NCI-H128 (cell line): ENCODE data around the gene ELP5.

ENCODE experiments used
- DNase-seq: peaks from one replicate; lab custom pipeline; 2025; ENCODE audit not compliant: unreplicated experiment; lab: John Stamatoyannopoulos, UW

The ELP5 gene, protein sequence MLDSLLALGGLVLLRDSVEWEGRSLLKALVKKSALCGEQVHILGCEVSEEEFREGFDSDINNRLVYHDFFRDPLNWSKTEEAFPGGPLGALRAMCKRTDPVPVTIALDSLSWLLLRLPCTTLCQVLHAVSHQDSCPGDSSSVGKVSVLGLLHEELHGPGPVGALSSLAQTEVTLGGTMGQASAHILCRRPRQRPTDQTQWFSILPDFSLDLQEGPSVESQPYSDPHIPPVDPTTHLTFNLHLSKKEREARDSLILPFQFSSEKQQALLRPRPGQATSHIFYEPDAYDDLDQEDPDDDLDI

DNA sequence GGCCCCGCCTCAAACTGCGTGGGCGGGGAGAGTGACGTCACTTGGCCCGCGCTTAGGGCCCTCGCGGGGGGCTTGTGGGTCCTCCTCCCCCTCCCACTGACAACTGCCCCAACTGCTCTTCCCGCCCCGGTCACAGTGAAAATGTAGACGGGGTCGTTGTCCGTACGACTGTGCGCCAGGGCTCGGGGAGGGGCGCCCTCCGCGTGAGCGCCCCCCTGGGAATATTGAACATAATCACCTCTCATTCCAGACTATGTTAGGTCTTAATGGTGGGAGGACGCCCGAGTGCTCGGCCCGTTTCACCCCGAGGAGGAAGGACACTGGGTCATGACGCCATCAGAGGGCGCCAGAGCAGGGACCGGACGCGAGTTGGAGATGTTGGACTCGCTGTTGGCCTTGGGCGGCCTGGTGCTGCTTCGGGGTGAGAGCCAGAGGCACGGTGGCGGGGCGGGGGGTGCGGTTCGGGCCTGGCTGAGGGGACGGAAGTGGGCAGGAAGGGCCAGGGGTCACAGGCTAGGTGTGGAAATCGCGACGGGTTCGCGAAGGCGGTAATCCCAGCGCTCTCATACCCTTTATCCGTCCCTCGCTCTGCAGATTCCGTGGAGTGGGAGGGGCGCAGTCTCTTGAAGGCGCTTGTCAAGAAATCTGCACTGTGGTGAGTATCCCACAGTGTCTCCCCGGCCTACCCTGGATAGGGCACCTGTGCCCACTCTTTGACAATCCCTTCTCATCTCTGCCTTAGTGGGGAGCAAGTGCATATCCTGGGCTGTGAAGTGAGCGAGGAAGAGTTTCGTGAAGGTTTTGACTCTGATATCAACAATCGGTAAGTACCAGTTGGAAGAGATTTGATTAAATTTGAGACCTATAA, at the start of gene ELP5:
Gene ELP5, plus strand, starts transcription at position 40 of the 868 bp plus-strand sequence. Its CDS starts 336 bp downstream, at position 376.
- DNase-seq: peak; percentile 87

DNA sequence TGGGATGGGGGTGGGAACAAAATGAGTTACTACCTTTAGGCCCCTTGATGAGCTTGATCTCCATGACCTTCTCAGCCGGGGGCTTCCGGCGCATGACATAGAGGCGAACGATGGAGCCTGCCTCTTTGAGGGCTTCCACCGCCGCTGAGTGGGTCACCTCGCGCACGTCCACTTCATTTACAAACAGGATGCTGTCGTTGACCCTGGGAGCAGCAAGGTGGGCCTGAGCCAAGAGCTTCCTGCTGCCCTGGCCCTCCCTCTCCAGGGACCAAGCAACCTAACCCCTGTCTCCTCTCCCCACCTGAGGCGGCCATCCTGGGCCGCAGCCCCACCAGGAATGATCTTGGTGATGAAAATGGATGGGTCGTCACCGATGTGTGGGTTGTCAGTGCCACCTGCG, 48.6 kb upstream of the ELP5 start:
- no peak for DNase-seq

DNA sequence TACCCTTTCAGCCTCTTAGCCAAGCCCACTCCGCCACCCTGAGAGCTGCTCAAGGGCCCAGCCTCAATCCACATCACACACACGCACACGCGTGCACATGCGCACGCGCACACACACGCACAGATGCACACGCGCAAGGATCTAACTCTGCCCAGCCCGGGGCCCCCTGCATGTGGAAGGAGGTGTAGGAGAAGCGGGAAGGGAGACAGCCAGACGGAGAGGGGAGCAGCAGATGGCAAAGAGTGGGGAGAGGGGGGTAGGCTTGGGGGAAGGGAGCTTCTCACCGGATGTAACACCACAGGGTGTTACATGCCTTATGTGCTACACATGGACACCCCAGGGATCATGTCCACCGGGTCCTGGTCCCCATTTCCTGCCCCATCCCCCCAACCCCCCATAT, 47.7 kb upstream of the ELP5 start:
- DNase-seq: peak; percentile 38

DNA sequence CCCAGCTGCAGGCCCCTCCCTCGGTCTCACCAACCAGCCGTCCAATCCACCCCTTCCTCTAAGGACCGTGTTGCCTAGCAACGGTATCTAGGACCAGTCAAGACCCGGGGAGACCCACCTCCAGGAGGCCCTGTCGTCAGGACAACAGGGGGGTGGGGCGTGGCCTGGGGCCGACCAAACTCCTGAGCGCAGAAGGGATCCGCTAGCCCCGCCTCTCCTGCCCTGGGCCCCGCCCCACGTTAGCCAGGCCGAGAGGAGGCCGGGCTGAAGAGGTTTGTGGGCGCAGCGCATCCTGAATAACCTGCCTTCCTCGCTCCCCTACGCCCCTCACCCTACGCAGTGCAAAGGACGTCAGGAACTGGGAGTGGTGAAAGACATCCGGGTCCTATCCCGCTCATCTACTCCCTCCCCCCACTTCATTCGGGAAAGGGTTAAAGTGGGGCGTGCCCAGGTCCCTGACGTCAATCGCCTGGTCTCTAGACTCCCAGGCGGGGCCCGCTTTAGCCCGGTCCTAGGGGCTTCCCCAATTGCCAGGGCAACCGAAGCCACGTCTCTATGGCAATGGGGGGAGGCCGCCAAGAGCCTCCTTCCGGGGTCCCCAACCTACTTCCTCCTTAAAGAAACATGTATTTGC, 47.1 kb upstream of the ELP5 start:
- peak; percentile 92 for DNase-seq

DNA sequence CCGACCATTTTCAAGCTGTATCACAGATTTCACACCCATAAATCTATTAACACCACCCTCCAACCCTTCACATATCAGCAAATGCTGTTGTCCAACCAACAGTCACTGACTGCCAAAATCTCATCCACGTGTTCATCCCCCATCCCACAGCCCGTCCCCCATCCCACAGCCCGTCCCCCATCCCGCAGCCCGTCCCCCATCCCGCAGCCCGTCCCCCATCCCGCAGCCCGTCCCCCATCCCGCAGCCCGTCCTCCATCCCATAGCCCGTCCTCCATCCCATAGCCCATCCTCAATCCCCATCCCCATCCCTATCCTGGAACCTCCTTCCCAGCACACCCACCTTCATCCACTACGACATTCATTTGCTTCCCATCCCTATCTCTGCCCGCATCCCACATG, 46.5 kb upstream of the ELP5 start:
- DNase-seq: no peak

DNA sequence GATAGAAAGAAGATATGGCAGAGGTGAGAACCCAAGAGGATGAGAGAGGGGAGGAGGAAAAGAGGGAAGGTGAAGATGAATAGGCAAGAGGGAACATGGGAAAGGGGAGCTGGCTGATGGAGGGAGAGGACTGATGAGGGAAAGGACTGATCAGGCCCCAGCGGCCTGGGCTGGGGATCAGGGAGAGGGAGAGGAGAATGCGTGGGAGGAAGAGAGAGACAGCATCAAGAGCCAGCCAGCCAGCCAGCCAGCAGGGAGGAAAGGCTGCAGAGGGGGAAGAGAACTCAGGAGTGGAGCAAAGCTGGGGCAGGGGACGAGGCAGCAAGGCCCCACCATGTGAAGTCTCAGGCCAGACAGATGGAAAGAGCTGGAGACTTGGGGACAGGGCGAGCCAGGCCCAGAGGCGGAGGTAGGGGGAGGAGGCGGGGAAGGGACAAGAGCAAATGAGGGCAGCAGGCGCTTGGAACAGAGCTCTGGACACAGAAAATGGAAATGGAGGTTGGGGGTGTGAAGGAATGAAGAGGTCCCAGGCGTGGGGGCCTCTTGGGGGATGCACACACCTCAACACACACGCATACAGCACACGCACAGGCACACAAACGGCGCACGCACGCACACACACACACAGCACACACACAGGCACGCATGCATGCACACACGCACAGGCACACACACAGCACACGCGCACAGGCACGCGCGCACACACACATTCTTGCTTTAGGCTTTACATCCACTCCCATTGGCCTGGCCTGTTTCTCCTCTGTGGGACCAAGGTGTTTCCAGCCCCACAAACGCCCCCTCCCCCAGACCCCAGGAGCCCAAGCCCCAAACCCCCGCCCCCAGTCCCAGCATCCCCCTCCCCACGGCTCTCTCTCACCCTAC, 44.7 kb upstream of the ELP5 start:
- no peak for DNase-seq

DNA sequence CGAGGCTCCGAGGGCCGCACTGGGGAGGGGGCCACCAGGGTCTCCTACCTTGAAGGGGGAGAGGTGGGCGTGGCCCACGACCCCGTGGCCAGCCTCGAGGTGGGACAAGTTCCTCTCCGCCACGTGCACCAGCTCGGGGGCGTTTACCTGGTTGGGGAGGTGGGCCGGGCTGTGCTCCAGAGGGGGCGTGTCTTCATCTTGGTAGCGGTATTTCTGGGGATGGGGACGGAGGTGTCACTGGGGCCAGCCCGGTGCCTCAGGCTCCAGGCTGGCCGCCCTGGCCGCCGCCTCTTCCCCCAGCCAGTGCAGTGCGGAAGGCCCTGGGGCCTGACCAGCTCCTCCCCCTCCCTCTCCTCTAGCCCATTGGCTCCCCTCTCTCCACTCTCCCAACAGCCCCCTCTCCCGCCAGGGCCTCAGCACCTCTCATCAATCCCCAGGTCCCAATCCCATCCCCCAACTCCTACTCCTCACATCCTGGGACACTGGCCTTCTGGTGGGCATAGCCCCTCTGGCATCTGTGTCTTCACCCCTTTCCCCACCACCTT, 43.9 kb upstream of the ELP5 start:
- no peak for DNase-seq

DNA sequence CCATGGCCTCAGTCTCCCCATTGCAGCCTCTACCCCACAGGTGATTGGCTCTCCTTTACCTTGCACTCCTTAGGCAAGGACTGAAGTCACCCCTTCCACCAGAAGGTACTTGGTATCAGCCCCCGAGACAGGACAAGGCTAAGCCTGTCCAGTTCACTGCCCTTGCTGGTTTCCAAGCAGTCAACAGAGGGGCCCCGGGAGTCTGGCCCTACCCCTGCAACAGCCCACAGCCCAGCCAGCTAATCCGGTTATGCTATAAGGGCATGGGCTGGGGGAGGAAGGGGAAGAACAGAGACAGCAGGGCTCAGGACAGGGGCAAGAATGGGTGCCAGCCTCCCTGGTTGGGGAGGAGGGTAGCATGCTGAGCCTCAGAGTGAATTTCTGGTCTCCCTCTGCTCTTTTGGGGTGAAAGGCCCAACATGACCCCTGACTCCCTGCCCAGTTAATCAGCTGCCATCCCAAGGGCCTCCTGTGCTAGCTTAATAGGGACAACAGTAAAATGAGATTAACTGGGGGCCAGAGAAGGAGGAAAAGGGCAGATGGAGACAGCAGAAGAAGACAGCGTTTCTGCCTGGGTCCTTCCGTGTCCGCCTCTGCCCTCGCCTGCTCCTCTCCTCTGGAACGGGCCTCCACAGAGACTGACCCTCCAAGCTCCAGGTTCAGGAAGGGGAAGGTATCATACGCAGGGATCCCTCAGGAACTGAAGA, 43.1 kb upstream of the ELP5 start:
- no peak for DNase-seq

DNA sequence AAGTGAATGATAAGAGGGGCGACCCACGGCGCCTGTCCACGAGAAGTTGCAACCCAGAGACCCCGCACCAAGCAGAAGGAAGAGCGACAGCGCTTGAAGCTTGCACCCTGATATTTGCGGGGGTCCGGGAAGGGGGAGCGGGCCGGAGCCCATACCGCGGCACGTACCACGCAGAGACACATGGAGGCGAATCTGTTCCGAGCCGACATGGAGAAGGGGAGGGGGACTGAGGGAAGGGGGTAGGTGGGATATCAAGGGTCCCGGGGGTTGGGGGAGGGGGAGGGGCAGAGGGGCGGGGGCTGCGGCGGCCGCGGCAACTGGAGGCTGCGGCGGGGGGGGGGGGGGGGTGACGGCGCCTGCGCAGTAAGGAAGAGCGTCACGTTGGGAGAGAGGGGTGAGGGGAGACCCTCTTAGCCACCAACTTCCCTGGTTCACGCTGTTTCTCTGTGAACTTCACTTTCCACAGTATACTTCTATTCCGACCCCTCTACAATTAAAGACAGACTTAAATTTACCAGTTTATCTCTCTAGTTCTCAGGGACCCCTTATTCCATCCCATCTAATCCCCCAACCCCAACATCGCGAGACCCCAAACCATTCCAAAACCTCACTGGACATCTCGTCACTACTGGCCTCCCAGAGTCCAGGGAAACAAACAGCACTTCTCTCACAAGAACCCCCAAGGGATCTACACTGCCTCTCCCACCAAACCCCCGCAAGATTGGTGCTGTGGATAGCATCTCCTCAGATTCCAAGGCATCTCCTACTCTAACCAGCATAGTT, 40.3 kb upstream of the ELP5 start:
- no peak for DNase-seq

DNA sequence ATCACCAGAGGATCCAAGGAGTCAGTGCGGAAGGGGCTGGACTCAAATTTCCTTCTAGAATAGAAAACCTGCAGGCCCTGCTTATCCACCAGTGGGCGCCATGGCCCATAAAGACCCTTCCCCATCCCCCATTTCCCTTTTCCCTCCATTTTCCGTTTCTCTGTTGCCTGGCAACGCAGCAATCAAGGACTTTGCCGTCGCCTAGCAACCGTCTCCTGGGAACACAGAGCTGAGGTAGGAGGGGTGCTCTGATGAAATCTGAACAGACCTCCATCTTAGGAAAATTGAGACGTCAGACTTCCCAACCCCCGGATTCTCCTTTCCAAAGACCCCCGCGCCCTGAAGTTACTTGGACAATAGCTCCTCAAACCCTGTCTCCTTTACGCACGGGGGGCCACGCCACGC, 38.1 kb upstream of the ELP5 start:
- DNase-seq: peak; percentile 91

DNA sequence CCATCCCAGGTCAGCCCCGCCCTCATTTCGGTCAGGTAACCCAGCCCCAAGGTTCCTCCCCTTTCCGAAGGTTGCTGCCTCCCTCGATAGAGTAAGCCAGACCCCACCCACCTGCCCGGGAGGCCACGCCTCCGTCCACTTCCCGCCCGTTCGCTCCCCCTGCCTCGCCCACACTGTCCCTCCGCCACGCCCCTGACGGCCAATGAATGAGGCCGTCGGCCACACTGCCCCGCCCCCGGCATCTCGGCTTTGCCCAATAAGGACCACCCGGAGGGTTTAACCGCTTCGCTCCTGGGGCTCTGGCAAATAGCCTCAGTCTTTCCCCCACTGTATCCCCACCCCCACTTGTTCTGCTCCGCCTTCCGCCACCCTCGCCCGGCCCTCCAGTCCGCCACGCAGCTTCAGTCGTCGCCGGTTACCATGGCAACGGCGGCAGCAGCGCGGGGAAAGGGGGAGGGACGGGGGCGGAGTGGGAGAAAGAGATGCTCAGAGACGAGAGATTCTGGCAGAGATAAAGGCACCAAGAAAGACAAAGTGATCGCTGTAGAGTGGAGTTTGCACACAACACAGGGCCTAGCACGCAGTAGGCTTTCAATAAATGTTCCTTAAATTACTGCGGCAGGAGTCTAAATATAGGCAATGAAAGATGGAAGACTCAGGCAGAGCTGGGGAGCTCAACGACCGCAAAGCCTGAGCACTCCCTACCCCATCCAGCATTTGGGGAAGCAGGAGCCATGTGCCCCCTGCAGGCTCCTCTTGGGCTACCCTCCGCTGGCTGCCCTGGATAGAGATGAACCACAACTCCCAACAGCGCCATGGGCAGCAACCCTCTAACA, 37.5 kb upstream of the ELP5 start:
- DNase-seq: peak; percentile 93

DNA sequence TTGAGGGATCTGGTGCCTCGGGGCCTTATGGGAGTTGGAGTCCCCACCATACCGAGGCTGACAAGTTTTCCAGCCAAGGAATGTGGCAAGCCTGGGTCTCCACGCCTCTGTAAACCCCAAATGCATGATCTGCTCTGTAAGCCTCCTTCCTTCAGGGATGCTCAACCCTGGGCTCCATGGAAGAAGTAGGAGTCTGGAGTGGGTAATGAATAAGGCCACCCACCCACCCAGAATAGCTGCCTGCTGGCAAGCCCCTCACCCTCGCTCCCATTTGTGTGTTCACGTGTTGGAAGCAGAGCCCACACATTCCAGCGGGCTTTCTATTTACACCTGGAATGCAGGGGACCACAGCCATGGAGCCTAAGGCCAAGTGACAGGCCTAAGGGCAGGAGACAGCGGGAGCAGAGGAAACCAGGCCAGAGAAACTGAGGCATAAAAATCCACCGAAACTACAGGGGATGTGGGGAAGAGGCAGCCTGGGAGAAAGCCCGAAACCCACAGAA, 36.8 kb upstream of the ELP5 start:
- peak; percentile 55 for DNase-seq

DNA sequence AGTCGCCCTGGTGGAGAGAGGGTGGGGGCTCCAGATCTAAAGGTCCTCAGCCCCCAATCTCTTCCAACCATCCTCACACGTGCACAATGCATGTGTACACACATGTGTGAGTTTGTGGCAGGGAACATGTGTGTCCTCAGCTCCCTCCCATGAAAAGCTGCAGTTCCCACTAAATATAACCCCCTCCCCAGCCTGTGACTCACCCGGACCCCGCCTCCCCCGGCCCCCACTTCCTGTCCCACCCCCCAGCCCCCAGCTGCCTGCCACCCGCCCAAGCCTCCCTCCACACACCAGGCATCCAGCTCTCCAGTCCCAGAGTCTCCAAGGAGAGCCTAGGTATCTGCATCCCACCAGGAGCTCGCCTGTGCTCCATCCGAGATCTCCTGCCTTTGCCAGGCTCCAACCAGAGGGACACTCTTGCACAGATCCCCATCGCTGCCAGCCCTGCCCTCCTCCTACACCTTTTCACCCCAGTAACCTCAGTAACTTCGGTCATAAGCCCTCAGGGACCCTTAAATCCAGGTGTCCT, 36.3 kb upstream of the ELP5 start:
- no peak for DNase-seq

DNA sequence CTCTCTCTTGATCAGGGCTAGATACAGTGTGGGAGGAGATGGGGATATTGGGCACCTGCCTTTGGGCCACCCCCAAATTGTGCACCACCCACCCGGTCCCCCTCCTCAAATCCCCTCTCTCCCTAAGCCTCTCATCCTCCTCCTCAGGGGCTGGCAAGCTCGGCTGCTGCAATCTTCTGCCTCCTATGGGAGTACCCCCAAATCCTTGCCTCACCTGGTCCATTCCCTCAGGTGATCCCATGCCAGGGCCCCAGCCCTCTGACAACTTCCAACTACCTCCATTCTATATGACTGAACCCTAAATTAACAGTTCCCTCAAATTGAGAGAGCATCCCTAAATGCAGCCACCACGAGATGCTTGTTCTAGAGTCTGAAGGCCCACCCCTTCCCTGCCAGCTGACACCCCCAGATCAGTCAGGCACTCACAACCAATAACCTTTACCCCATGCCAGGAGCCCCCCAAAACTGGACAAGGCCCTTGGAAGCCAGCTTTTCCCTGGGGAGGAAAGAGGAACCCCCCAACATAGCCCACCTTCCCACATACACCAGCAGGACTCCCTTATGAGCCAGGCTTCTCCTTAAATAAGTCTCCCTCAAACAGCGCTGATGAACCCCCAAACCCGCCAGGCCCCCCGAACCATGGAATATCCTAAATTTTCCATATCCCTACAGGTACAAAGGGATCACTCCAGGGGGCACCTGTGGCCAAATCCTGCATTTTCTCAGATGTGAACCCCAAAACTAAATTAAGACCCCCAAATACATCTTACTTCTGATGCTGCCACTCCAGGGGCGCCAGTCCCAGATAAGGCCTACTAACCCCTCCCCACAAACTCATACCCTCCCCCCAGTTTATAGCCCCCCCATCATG, 35.5 kb upstream of the ELP5 start:
- no peak for DNase-seq

DNA sequence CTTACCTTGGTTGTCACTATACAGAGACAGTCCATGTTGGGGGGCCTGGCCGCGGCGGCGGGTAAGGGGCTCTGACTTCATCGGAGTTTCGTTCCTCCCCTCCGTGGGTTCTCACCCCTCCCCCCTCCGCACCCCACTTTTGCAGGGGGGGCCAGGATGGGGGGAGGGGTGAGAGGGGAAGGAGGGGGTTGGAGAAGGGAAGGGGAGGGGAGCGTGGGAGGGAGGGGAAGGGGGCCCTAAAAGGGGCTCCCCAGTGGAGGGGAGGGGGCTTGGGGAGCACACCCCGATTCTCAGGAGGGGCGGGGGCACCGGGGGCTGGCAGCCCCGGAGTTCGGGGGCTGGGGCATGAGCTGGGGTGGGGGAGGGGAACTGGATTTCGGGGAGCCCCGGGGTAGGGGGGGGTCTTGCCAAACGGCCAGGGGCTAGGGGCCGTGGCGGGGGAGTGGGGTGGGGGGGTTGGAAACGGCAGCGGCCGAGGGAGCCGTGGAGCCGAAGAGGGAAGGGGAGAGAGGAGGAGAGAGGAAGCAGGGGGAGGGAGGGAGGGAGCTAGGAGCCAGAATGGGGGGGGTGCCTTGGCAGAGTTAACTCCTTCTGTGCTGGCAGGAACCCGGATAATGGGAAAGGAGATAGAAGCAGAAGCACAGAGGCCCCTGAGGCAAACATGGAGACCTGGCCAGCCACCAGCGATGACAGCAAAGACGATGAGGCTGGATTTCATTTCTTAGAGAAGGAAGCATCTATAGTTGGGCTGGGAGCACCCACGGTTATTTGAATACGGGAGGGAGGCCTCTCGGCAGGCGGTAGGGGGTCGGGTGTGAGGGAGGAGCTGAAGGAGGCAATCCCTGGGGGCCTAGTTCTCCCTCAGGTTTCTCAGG, 34.7 kb upstream of the ELP5 start:
- DNase-seq: no peak

DNA sequence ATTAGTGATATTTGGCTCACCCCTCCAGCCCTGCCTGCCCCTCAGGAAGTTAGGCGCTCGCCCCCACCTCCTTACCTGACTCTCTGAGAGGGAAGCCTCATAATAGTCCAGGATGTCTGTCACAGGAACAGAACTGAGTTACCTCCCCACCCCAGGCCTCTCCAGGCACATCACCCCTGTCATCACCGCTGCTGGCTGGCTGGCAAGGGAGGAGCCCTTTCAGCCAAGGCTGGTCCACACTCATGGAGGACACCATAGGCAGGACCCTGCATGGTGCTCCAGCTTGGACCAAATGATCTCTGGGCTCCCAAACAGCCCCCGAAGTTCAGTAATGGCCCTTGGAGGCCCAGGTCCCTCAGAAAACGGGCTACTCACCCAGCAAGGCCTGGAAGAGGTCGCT, 33.8 kb upstream of the ELP5 start:
- no peak for DNase-seq
